Measurements from ENCODE around the gene FHIP2A.

FHIP2A gene

GRCh38 chr10:114791768-114792167 is 29.8 kb upstream of the FHIP2A start:
- no peaks in the 10 kb centered on the region for H3K27me3 ChIP-seq (ENCODE audit: insufficient read depth, poor library complexity, severe bottlenecking)
- TF ChIP-seq POLR2AphosphoS5 (IDR thresholded peaks at IDR 0.05; ENCODE audit: low read depth), result no peak
- no peak for TF ChIP-seq SPI1 (IDR thresholded peaks at IDR 0.05; ENCODE audit: borderline replicate concordance, low read depth)
- no peak for TF ChIP-seq REST (IDR thresholded peaks at IDR 0.05; ENCODE audit: insufficient replicate concordance, low read depth)
- no peak for TF ChIP-seq GABPA (IDR thresholded peaks at IDR 0.05; ENCODE audit: low read depth)
- TF ChIP-seq, protein P1, sequence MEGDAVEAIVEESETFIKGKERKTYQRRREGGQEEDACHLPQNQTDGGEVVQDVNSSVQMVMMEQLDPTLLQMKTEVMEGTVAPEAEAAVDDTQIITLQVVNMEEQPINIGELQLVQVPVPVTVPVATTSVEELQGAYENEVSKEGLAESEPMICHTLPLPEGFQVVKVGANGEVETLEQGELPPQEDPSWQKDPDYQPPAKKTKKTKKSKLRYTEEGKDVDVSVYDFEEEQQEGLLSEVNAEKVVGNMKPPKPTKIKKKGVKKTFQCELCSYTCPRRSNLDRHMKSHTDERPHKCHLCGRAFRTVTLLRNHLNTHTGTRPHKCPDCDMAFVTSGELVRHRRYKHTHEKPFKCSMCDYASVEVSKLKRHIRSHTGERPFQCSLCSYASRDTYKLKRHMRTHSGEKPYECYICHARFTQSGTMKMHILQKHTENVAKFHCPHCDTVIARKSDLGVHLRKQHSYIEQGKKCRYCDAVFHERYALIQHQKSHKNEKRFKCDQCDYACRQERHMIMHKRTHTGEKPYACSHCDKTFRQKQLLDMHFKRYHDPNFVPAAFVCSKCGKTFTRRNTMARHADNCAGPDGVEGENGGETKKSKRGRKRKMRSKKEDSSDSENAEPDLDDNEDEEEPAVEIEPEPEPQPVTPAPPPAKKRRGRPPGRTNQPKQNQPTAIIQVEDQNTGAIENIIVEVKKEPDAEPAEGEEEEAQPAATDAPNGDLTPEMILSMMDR (IDR thresholded peaks at IDR 0.05; ENCODE audit: insufficient read depth, low read length), result no peak
- H3K27ac ChIP-seq (replicated peaks), result no peak overlapping the region
- DNase-seq (ENCODE audit: low read depth in 1 of 2, low spot score in 1 of 2), result no peak
- no peak overlapping the region for H3K4me3 ChIP-seq (replicated peaks; ENCODE audit: insufficient read depth, low read length)

- no peak for DNase-seq (ENCODE audit: low read depth in 1 of 2, low spot score in 1 of 2)
- peaks cover 1% of the 10 kb centered on the region for H3K27me3 ChIP-seq (ENCODE audit: insufficient read depth, poor library complexity, severe bottlenecking)
- TF ChIP-seq SPI1 (IDR thresholded peaks at IDR 0.05; ENCODE audit: borderline replicate concordance, low read depth), result no peak
- no peak for TF ChIP-seq POLR2AphosphoS5 (IDR thresholded peaks at IDR 0.05; ENCODE audit: low read depth)
- no peak for TF ChIP-seq REST (IDR thresholded peaks at IDR 0.05; ENCODE audit: insufficient replicate concordance, low read depth)
- TF ChIP-seq GABPA (IDR thresholded peaks at IDR 0.05; ENCODE audit: low read depth), result no peak
- TF ChIP-seq, protein P1 (IDR thresholded peaks at IDR 0.05; ENCODE audit: insufficient read depth, low read length), result no peak
- H3K27ac ChIP-seq (replicated peaks), result no peak overlapping the region
- H3K4me3 ChIP-seq (replicated peaks; ENCODE audit: insufficient read depth, low read length), result no peak overlapping the region
These were observed 26.5 kb upstream of the FHIP2A start for GRCh38 chr10:114795039-114795438.

DNA sequence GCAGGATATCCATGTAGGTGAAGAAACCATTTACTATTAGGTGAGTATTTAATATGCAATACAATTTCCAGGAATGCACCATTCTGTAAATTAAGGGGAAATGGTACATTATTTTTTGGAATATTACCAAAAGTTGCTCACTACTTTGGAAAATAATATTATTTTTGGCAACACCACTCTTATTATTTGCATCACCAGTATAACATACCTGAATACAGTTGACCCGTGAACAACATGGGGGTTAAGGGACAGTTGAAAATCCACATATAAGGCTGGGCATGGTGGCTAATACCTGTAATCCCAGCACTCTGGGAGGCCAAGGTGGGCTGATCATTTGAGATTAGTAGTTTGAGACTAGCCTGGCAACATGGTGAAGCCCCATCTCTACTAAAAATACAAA is 21.2 kb upstream of the FHIP2A start:
- H3K4me3 ChIP-seq (replicated peaks; ENCODE audit: insufficient read depth, low read length), result no peak overlapping the region
- H3K27me3 ChIP-seq (ENCODE audit: insufficient read depth, poor library complexity, severe bottlenecking), result peaks cover 5% of the 10 kb centered on the region
- DNase-seq (ENCODE audit: low read depth in 1 of 2, low spot score in 1 of 2), result no peak
- no peak for TF ChIP-seq GABPA (IDR thresholded peaks at IDR 0.05; ENCODE audit: low read depth)
- no peak for TF ChIP-seq POLR2AphosphoS5 (IDR thresholded peaks at IDR 0.05; ENCODE audit: low read depth)
- no peak for TF ChIP-seq REST (IDR thresholded peaks at IDR 0.05; ENCODE audit: insufficient replicate concordance, low read depth)
- TF ChIP-seq, protein P1 (IDR thresholded peaks at IDR 0.05; ENCODE audit: insufficient read depth, low read length), result no peak
- TF ChIP-seq SPI1 (IDR thresholded peaks at IDR 0.05; ENCODE audit: borderline replicate concordance, low read depth), result no peak
- H3K27ac ChIP-seq (replicated peaks), result no peak overlapping the region
